Mucosa of descending colon (tissue), 3 donors: ENCODE results near the gene MALT1. TPM values are rescaled to one million over a fixed set of nuclear protein-coding genes. Genes with fewer than 3 reads are reported as not detected.

Experiments used
- ATAC-seq: fragments of 200-7000 bp; cut with Tn5 transposase; one replicate; pipeline ENCODE4 v1.9.1; 2020; ENCODE audit warnings: mild to moderate bottlenecking, moderate library complexity
- DNase-seq, 3 donors: peaks; one replicate each; pipeline ENCODE4 v3.0.0-alpha.2; 2020
- H3K36me3 ChIP-seq: fragments of 200-600 bp; one replicate; pipeline ENCODE4 v1.8.0; 2021; ENCODE audit warnings: low read depth, mild to moderate bottlenecking
- H3K4me1 ChIP-seq: fragments of 200-600 bp; one replicate; pipeline ENCODE4 v1.8.0; 2021; ENCODE audit warnings: low read depth, mild to moderate bottlenecking
- H3K4me3 ChIP-seq: fragments of 200-600 bp; one replicate; pipeline ENCODE4 v1.8.0; 2021; ENCODE audit warnings: mild to moderate bottlenecking
- H3K9me3 ChIP-seq: fragments of 200-600 bp; one replicate; pipeline ENCODE4 v1.8.0; 2021; ENCODE audit warnings: mild to moderate bottlenecking
- intact Hi-C, 2 donors: fragments of 100-400 bp; cut with DNase I in 1 of 2; cut with micrococcal nuclease in 1 of 2; formaldehyde crosslinking; loops; one replicate each; pipeline versions ENCODE4 v1.11.0 to v1.11.1; 2022; cut with DNase I, micrococcal nuclease
- total RNA-seq, 3 donors: library from RNA; stranded (reverse); fragmentation: NEBNext Ultra II Directional in 2 of 3; extraction: Animal tissue kit (Norgen Biotek cat#: 25700) in 2 of 3; gene quantifications; one replicate each; pipeline versions ENCODE4 v1.2.1 to v1.2.4, GENCODE V29; 2021 to 2023
- TF ChIP-seq, protein P1 (sequence below): fragments of 200-600 bp; IDR thresholded peaks from one replicate; pipeline ENCODE4 v1.8.0; 2022; ENCODE audit warnings: antibody characterized with exemption, mild to moderate bottlenecking
- donor health status: DM: no; HTN: no; CAD: no; lungs with moderate emphysema.
- donor health status: DM: no; HTN: no; CAD: no.
- donor health status: DM: no; HTN: yes; CAD: no.

MALT1 gene
- total RNA-seq, 3 donors from 2014 or later, result 19.5 to 23.4 (median 23.1) TPM

DNA sequence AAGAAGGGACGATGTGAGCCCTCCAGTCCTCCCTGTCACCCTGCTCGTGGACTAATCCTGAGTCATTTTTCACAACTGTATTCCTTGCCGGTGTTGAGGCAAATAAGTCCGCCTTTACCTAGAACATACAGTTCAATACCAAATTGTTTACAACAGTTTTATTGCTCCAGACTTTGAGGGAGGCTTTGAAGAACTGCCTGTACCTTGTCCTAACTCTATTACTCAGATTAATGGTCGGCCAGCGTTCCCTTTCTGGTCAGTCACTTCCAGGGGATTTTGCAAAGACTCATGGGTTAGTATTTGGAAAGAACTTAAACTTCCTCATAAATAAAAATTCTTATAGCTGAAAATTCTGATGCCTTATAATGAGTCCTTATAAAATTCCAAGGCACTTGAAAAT is 108.3 kb downstream of the MALT1 start:
- TF ChIP-seq, protein P1, sequence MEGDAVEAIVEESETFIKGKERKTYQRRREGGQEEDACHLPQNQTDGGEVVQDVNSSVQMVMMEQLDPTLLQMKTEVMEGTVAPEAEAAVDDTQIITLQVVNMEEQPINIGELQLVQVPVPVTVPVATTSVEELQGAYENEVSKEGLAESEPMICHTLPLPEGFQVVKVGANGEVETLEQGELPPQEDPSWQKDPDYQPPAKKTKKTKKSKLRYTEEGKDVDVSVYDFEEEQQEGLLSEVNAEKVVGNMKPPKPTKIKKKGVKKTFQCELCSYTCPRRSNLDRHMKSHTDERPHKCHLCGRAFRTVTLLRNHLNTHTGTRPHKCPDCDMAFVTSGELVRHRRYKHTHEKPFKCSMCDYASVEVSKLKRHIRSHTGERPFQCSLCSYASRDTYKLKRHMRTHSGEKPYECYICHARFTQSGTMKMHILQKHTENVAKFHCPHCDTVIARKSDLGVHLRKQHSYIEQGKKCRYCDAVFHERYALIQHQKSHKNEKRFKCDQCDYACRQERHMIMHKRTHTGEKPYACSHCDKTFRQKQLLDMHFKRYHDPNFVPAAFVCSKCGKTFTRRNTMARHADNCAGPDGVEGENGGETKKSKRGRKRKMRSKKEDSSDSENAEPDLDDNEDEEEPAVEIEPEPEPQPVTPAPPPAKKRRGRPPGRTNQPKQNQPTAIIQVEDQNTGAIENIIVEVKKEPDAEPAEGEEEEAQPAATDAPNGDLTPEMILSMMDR, result no peak
- no peaks in the 10 kb centered on the region for H3K4me1 ChIP-seq
- no peaks in the 10 kb centered on the region for H3K9me3 ChIP-seq
- H3K36me3 ChIP-seq, result no peaks in the 10 kb centered on the region
- no peak overlapping the region for H3K4me3 ChIP-seq
- peak; percentile 33 for ATAC-seq
- intact Hi-C loops, result no loop called here
- DNase-seq, result no peak

DNA sequence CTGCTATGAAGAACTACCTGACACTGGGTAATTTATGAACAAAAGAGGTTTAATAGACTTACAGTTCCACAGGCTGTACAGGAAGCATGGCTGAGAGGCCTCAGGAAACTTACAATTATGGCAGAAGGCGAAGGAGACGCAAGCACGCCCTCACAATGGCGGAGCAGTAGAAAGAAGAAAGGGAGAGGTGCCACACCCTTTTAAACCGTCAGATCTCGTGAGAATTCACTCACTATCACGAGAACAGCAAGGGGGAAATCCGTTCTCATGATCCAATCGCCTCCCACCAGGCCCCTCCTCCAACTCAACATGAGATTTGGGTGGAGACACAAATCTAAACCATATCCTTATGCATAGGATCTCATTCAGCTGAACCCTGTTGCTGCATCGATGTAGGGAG is 108.8 kb downstream of the MALT1 start:
- ATAC-seq (no peak), DNase-seq (no peak)
- H3K36me3 ChIP-seq, result no peaks in the 10 kb centered on the region
- intact Hi-C loops, result loop anchor here (5.0 to 10.0 kb wide), 3 partner anchors 155 to 287 kb away; no protein-coding TSS in a partner anchor
- TF ChIP-seq, protein P1, result no peak
- peaks cover 3% of the 10 kb centered on the region for H3K4me1 ChIP-seq
- H3K4me3 ChIP-seq, result no peak overlapping the region
- no peaks in the 10 kb centered on the region for H3K9me3 ChIP-seq

DNA sequence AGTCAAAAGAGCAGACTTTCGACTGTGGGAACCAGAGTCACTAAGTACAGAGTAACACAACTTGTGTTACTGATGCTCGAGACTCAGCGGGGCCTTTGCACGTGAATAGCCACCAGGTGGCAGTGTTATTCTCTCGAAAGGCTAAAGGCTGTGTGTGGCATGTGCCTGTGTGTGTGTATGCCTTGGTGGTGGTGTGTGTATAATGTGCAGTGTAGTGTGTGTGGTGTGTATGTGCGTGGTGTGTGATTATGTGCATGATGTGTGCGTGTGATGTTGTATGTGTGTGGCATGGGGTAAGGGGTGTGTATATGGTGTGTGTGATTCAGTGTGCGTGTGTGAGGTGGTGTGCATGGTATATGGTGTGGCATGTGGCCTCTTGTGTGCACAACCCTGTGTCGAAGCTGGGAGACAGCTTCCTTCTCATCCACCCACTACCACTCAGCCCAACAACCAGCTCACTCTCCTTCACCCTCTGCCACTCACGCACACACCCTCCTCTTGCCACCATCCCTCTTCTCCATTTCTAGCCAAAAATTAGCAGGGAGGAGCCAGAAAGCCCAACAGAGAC is 110.4 kb downstream of the MALT1 start:
- H3K4me3 ChIP-seq, result no peak overlapping the region
- ATAC-seq (peak; percentile 80), DNase-seq (peak in 2 of 3 donors; percentile 79 to 90)
- intact Hi-C loops, result loop anchor here (5.0 to 10.0 kb wide), 3 partner anchors 153 to 286 kb away; no protein-coding TSS in a partner anchor
- H3K4me1 ChIP-seq, result peaks cover 10% of the 10 kb centered on the region
- H3K9me3 ChIP-seq, result no peaks in the 10 kb centered on the region
- TF ChIP-seq, protein P1, result peak; percentile 52
- no peaks in the 10 kb centered on the region for H3K36me3 ChIP-seq

DNA sequence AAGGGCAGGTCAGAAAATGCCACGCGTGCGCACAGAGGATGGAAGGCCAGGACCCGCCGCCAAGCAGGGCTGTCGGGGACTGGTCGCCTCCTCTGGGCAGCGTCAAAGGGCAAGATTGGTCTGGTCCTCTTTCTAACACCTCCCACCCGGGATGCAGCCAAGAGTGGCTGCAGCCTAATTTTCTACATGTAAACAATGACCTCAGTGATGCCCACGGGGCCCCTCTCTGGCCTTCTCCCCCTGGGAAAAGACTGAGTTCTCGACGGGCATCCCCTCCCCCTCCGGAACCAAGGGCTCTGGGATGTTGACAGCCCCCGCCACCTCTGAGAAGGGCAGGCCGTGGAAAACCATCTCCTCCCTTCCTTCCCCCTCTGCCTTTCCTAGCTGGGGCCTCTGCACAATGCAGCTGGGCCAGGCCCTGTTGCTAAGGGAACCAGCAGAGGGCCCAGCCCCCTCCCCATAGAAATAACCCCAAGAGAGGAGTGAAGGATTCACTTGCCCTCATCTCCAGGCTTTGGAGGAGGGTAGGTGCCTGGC is 113.4 kb downstream of the MALT1 start:
- Histone ChIP-seq H3K4me1 (peaks cover 17% of the 10 kb centered on the region), H3K9me3 (no peaks in the 10 kb centered on the region), H3K36me3 (no peaks in the 10 kb centered on the region), H3K4me3 (no peak overlapping the region)
- intact Hi-C loops, result loop anchor here (5.0 to 10.0 kb wide), 3 partner anchors 150 to 283 kb away; no protein-coding TSS in a partner anchor
- DNase-seq, result no peak
- TF ChIP-seq, protein P1, result no peak
- no peak for ATAC-seq

DNA sequence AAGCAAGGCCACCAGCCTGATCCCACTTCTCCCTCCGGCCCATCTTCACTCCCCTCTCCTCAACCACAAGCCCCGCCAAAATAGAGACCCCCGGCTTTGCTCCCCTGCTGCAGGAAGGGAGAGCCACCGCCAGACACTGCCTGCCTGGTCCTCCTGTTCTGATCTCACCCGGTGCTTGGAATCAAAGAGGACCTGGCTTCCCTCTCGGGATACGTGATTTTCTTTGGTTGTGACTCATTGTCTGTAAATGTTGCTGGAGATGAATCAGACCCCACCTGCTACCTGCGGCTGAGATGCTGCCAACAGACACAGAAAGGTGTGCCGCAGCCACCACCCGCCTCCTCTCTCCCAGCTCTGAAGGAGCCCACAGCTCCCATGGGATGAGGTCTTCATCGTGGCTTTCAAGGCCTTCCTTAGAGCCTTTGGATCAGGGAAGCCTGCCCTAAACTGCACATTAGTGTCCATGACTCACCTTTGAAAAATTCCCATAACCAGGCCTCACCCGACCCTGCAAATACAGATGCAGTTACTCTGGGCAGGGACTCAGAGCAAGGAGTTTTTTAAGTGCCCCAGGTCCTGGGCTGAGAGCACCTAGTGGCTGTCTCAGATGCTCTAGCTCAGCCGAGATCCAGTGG is 114.0 kb downstream of the MALT1 start:
- intact Hi-C loops, result loop anchor here in 1 of 2 donors (10.0 kb wide), 1 partner anchor 150 kb away; no protein-coding TSS in a partner anchor
- TF ChIP-seq, protein P1, result no peak
- no peaks in the 10 kb centered on the region for H3K9me3 ChIP-seq
- peak; percentile 70 for ATAC-seq
- no peaks in the 10 kb centered on the region for H3K36me3 ChIP-seq
- peak in 1 of 3 donors; percentile 58 for DNase-seq
- peaks cover 17% of the 10 kb centered on the region for H3K4me1 ChIP-seq
- H3K4me3 ChIP-seq, result no peak overlapping the region
